Endometrial microvascular endothelial cells (primary cell): Measurements from ENCODE around the gene IPCEF1. TPM values are rescaled to one million over a fixed set of nuclear protein-coding genes. Genes with fewer than 3 reads are reported as not detected.

ENCODE experiments used
- in situ Hi-C: cut with HindIII; loops from 2 replicates; pipeline ENCODE4 v1.10.0; 2017; ENCODE audit warnings: low sequenced_read_pairs, low pct_unique_long_range_greater_than_20kb; ENCODE audit errors: inconsistent ontology term
- total RNA-seq: library from RNA; depleted of rRNA; stranded (reverse); fragments of >200 nt; gene quantifications from one replicate; pipeline ENCODE4 v1.2.3, GENCODE V29; 2015; ENCODE audit errors: inconsistent ontology term

IPCEF1 gene
- total RNA-seq, 1 donor from 2014 or later: not detected

DNA sequence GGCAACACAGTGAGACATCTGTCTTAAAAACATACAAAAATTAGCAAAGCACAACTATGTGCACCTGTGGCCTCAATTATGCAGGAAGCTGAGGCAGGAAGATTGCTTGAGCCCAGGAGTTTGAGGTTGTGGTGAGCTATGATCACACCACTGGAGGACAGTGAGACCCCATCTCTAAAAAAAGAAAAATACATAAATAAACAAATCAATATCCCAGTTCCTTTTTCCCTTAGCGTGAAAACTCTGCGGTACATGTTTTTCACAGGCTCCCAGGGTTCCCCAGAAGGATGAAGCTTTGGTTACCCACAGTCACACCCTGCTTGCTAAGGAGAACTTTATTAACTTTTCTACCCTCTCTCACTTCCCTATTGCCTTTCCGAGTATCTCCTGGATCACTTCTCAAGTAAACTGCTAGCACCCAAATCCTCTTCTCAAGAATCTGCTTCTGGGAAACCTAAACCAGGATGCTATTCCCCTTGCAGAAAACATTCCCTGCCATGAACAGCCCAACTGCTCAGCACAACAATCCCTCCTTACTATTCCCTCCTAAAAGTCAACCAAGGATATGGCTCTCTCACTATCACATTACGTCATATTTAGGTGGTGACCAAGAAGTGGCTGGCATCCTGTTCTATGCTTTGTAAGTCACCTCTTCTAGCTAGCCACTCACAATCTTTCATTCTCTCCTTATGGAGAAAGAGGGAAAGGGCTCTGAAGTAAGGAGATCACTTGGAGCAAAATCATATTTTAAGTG lies 122.4 kb downstream of the IPCEF1 start:
- in situ Hi-C loops: no loop called here

DNA sequence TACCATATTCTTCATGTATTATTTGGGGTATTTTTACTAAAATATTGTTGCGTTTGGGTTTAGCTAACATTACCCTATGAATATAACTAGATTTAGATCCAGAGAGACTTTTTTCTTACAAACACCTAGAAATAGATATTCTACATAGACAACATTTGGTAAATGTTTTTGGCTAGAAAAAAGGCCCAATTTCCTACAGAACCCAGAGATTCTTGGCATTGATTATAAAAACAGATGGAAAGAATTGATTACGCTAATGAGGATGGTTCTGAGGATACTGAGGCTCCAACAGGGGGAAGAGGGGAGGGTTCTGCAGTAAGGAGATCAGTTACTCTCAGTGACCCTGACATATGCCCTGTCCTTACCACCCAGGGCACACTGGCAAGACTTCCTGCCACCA lies 123.2 kb downstream of the IPCEF1 start:
- in situ Hi-C loops: no loop called here

DNA sequence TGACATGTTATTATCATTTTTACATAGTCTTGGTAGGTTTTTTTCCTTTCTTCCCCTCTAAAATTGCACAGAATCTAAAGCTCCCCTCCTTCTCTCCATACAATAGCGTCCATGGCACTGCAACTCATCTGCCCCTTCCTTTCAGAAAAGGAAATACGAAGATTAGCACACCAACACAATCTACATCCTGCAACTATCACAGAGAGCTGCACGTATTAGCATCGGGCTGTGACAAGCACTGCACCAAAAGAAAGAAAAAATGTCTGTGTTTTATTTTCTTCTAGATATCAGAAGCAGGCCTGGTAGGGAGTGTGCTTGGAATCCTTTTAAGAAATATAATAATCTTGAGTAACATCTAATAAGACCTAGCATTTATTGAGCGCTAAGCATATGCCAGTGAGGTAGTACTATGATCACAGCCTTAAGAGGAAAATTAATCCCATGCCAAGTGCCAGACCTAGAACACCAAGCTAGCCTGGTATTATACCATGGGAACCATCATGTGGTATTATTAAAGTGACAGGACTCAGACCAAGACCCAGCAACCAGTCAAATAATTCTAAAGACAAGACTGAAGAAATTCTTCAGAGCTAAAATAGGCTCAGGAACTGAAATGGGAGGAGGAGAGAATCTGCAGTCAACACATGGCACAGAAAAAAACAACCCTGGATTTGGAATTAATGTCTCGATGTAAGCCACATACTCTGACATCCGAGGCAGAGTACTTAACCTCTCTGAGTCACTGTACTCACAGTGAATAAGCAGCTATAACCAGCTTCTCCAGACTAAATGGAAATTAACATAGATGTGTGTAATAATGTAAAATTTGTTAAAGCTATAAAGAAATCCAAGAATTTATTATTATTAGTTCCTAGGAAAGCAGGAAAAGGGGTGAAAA lies 124.3 kb downstream of the IPCEF1 start:
- in situ Hi-C loops: no loop called here

DNA sequence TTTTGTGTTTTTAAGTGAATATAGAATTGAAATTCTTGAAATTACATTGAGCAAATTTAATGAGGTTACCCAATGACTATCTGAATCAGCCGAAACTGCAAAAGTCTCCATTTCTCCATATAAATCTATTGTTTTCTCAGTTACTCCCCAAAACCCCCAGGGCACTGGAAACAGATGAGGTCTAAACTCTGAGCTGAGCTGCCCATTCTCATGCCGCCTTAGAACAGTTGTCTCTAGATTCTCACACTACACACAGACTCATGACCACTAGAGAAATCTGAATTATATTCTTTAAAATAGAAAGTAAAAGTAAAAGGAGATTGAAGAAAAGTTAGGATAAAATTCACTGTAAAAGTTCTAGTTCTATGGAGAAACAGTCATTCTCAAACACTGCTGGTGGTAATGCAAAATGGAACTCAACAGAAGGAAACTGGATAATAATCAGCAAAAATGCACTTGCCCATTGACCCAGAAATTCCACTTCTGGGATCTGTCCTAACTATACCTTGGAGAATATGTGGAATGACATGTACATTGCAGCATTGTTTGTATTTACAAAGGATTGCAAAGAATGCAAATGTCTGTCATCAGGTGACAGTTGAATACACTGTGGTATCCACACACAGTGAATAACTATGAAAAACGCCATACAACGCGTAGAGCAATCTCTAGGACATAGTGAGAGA lies 125.5 kb downstream of the IPCEF1 start:
- in situ Hi-C loops: no loop called here

DNA sequence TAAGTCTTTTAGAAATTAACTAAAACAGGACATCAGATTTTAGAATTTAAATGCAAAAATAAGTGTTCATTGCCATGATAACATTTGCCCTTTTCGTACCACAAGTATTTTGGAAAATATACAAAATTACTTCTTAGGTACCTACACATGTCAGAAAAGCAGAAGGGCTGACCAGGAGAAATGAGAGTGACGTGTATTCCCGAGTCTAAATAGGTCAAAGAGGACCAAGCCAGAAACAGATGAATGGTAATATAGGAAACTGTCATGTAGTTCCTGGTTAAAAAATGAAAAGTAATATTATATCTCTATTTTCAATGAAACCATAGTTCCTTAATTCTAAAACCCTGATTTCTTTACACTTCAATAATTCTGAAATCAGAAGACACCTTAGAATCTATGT lies 126.2 kb downstream of the IPCEF1 start:
- in situ Hi-C loops: no loop called here

DNA sequence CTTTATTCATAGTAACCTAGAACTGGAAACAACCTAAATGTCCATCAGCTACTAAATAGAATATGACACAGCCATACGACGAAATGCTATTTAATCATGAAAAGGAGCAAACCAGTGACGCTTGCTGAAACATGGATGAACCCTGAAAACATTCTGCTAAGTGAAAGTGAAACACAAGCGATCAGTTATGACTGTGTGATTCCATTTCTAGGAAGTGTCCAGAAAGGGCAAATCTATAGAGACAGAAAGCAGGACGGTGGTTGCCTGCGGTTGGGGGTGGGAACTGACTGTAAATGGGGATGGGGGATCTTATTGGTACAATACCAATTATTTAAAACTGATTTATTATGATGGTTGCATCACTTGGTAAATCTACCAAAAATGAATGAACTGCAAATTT lies 126.8 kb downstream of the IPCEF1 start:
- in situ Hi-C loops: no loop called here

DNA sequence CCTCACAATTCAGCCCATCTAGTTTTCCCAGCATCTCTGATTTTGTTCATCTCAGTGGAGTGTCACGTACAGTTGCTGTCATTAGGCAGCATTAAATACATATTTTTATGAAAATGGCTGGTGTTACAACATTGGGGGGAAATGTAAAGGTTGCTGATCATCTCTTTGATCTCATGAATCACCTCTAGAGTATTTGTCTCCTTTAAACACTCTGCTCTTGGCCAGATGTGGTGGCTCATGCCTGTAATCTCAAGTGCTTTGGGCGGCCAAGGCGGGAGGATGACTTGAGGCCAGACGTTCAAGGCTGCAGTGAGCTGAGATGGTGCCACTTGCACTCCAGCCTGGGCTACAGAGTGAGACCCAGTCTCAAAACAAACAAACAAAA lies 128.1 kb downstream of the IPCEF1 start:
- in situ Hi-C loops: no loop called here

DNA sequence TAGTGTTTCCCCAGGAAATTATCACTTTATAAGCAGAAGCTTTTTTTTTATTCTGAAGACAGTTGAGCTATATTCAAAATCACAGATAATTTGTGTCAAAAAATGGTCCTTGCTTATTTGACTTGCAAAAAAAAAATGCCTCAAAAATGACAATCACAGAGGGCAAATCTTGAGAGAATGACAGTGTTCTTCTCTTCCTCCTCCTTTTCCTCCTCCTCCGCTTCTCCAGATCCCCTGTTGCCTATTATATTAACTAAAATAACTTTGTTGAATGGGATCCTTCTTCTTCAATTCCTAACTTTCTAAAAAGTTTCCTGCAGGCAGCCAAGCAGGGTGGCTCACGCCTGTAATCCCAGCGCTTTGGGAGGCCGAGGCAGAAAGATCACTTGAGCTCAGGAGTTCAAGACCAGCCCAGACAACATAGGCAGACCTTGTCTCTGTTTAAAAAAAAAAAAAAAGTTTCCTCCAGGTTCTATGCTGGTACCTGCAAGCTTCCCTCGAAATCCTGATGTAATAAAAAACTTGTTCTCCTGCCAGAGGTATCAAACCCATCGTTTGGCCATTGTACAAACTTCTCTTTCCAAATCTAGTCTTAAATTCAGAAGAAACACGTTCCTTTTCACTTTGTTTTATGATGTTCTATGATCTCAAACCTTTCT lies 128.6 kb downstream of the IPCEF1 start:
- in situ Hi-C loops: no loop called here

DNA sequence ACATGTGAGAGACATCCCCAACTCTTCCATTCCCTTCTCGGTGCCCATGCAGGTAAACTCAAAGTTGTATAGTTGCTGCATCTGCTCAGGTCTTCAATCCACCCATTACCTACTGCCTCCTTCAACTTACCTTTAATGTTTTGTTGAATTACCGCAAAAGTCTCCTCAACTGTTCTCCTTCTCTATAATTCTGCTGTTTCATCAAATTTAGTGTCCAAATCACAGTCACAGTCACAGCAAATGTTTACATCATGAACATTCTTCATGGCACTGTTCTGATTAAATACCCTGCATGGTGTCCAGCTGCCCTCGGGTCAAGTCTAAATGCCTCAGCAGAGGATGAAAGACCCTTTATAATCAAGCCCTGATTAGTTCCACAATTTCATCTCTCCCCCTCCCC lies 130.1 kb downstream of the IPCEF1 start:
- in situ Hi-C loops: no loop called here

DNA sequence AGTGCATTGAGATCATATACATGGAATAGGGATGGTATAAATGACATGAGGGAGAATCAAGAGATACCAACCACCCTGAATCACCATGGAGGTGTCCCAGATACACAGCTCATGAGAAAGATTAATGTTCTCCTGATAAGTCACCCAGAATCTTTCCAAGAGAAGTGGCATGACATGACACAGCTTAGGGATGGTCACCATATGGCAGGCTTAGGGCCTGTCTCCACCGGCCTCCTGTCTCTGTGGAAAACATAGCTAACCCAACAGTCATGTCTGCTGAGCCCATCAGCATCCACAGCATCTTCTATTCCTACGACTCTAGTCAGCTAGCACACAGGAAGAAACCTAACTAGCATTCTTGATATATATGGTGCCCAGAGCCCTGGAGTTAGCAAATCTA lies 133.3 kb downstream of the IPCEF1 start:
- in situ Hi-C loops: no loop called here

DNA sequence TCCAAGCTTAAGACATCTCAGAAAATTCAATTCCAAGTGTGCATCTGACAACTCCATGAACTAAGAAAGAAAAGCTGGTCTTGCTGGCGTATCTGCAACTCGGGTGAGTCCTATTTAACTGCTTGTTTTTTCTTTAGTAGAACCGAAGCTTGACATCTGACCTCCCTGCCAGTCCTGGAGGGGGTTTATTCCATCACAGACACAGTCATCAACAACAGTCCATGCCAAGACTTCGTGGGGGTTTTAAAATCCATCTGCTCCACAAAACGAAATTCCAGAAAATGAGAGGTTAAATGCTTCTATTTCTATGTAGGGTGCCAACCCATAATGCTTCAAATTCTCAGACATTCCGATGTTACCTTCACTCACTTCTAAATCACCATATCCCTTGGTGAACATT lies 133.9 kb downstream of the IPCEF1 start:
- in situ Hi-C loops: no loop called here

DNA sequence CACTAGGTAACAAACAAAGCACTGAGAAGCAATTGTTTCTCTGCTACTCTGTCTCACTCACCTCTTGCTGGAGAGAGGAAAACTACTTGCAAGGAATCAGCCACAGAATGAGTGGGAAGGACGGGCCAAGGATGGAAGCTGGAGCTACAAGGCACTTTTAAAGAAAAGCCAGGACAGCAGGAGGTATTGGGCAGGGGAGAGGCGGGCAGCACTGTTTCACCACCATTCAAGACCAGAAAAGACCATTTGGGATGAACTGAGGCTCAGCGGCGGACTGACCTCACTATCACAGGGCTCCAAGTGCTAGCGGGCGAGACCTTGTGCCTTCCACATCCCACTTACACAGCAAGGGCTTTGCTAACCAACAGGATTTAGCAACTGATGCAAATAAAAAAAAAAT lies 137.4 kb downstream of the IPCEF1 start:
- in situ Hi-C loops: no loop called here

DNA sequence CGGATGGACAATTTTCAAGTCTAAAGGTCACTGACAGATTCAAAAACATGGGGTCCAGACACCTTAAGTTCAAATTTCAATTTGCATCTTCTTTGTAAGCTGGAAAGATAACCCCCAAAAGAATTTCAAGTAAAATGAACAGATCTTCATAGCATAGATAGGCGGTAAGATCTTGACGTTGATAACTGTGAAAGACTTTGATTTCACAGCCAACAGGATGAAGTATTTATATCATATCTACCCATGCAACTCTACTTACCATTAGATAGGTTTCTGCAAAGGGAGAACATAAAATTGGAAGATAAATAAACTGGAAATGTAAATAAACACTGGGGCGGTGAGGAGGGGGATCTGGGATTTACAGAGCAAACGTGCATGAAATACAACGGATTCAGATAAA lies 137.8 kb downstream of the IPCEF1 start:
- in situ Hi-C loops: no loop called here

DNA sequence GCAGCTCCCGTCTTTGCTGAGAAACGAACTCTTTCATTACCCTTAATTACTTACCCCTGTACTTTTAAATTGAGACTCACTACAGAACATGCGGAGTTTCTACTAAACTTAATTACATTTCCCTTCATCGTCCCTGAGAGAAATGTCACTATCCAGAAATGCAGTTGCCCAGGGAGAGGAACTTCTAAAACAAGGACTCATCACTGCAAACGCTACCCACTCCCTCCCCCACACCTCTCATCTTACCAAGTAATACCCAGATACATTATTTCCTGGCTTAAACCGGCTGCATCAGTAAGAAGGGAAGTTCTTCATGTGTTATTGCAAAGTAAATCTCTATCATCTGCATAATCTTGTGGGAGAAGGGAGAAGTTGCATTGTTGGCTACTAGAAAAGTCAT lies 138.3 kb downstream of the IPCEF1 start:
- in situ Hi-C loops: no loop called here

DNA sequence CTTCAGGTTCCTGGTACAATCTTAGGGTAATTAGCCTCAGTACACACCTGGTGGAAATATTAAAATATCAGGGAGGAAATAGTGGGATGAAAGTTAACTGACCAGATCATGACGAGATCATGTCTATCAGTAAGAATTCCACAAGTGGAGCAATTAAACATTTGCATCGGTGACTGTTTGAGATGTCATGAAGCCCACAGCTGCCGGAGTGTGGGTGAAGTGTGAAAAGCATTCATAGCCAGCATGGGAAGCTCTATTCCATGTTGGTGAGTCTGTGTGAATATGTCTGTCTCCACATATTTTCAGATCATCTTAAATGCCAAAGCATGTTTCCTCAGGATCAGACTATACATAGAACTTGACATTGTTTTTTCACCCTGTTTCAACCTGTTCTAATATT lies 142.8 kb downstream of the IPCEF1 start:
- in situ Hi-C loops: no loop called here

DNA sequence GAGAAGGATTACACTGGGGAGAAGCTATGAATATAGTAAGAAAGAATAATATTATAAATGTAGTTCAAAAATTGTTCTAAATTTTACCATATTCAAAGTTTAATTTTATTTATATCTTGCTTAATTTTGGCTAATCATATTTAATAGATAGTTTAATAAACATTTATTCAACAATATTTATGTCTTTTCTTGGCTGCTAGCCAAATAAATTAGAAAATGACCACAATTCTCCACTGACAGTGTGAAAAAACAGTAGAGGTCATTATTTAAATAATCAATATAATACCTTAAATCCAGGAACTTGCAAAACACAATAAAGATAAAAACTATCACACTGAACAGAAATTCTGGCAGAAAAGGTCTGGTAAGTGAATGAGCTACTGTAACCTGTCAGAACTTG lies 145.9 kb downstream of the IPCEF1 start:
- in situ Hi-C loops: no loop called here

DNA sequence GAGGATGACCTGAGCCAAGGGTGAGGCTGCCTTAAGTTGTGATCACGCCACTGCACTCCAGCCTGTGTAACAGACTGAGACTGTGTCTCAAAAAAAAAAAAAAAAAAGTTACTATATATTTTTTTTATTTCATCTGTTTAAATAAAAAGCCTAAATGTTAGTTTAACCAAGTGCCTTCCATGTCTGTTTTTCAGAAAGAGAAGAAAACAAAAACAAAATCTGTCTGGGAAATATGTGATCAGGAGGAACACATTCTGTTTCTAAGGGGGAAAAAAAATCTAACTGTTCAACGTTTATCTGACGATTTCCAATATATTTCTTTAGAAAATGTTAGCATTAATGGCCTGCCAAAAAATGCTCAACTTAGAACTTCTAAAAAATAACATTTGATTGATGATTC lies 147.0 kb downstream of the IPCEF1 start:
- in situ Hi-C loops: no loop called here

DNA sequence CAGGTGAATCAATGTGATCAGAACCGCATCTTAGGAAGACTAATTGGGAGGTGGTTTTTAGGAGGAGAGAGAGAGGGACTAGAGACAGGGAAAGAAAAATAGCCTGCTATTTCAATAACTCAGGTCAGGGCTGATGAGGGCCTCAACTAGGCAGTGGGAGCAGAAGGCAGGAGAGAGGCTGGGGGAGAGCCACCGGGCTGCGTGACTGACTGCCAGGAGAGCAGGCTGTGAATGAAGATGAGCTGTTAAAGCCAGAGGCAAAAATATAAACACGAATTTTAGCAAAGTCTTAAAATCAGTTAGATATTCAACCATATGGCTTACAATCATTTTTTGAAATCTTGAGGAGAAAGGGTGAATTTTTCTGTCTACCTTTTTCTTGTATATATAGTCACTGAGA lies 149.6 kb downstream of the IPCEF1 start:
- in situ Hi-C loops: no loop called here

DNA sequence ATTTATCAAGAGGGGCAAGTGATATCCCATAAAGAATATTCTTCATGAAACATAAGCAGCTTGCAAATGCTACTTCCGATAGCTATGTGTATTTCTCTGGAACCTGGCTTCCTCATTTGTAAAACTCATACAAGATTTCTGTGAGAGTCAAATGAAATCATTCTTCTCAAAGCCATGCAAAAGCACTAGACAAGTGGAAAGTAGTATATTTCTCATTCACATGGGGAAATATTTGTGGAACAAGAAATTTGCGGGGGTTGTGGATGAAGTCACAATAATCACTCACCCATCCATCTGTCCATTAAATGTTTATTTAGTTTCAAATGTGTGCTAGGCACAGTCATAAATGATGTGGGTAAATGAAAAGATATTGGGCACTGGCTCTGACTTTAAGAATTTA lies 150.5 kb downstream of the IPCEF1 start:
- in situ Hi-C loops: no loop called here
